WTC11 (cell line): ENCODE data around the gene MLF2. TPM values are rescaled to one million over a fixed set of nuclear protein-coding genes. Genes with fewer than 3 reads are reported as not detected.

Experiments
- ATAC-seq: fragments of 200-7000 bp; cut with Tn5 transposase; 2 replicates; pipeline ENCODE4 v1.10.0; 2021; ENCODE audit warnings: mild to moderate bottlenecking, moderate library complexity
- CTCF ChIA-PET: fragments of 300-600 bp; sonication (Branson Sonifier 250); formaldehyde crosslinking; loops from one replicate; lab custom pipeline; 2021; ENCODE audit warnings: antibody characterized with exemption; lab: Charles Lee
- POLR2A ChIA-PET: fragments of 350-600 bp; sonication (Branson Sonifier 250); formaldehyde crosslinking; loops from one replicate; lab custom pipeline; 2021; ENCODE audit warnings: antibody characterized with exemption; lab: Charles Lee
- DNase-seq: peaks from one replicate; pipeline ENCODE4 v3.0.0; 2021; ENCODE audit warnings: low spot score
- H3K27ac Mint-ChIP-seq: 2 replicates; pipeline ENCODE4 v1.8.0; 2021; ENCODE audit warnings: mixed read lengths
- H3K27me3 Mint-ChIP-seq: 2 replicates; pipeline ENCODE4 v1.8.0; 2021; ENCODE audit warnings: low read depth, mild to moderate bottlenecking, moderate library complexity, mixed read lengths
- H3K36me3 Mint-ChIP-seq: 2 replicates; pipeline ENCODE4 v1.8.0; 2021; ENCODE audit warnings: mixed read lengths
- H3K4me1 Mint-ChIP-seq: 2 replicates; pipeline ENCODE4 v1.8.0; 2022; ENCODE audit warnings: mixed read lengths
- H3K4me3 Mint-ChIP-seq: 2 replicates; pipeline ENCODE4 v1.8.0; 2021; ENCODE audit warnings: mild to moderate bottlenecking, moderate library complexity, mixed read lengths
- H3K9me3 Mint-ChIP-seq: 2 replicates; pipeline ENCODE4 v1.8.0; 2021; ENCODE audit warnings: mixed read lengths
- ATF1 ChIP-seq: sonication (generic); formaldehyde crosslinking; IDR thresholded peaks from 2 replicates; pipeline ENCODE4 v1.8.1; 2023; ENCODE audit warnings: mild to moderate bottlenecking, moderate library complexity, missing genetic modification reagents
- CREM ChIP-seq: sonication (generic); formaldehyde crosslinking; IDR thresholded peaks from 2 replicates; pipeline ENCODE4 v1.8.1; 2022; ENCODE audit warnings: mild to moderate bottlenecking, missing genetic modification reagents, moderate library complexity
- E2F4 ChIP-seq: sonication (generic); formaldehyde crosslinking; IDR thresholded peaks from 2 replicates; pipeline ENCODE4 v1.8.1; 2022; ENCODE audit warnings: low read depth, mild to moderate bottlenecking, moderate library complexity, missing genetic modification reagents, borderline replicate concordance
- EMX1 ChIP-seq: fragments of 250-450 bp; sonication (Bioruptor Pico); IDR thresholded peaks from 2 replicates; pipeline ENCODE4 v1.8.0; 2021; ENCODE audit warnings: mild to moderate bottlenecking
- FOXP1 ChIP-seq: sonication (generic); formaldehyde crosslinking; IDR thresholded peaks from 2 replicates; pipeline ENCODE4 v1.8.0; 2022; ENCODE audit warnings: missing genetic modification reagents, mild to moderate bottlenecking, moderate library complexity, borderline replicate concordance
- MXD4 ChIP-seq: fragments of 250-450 bp; sonication (Bioruptor Pico); IDR thresholded peaks from 2 replicates; pipeline ENCODE4 v1.8.0; 2021; ENCODE audit warnings: mild to moderate bottlenecking, moderate library complexity, borderline replicate concordance
- MYBL2 ChIP-seq: sonication (generic); formaldehyde crosslinking; IDR thresholded peaks from 2 replicates; pipeline ENCODE4 v1.8.1; 2023; ENCODE audit warnings: mild to moderate bottlenecking, moderate library complexity, missing genetic modification reagents
- NFATC4 ChIP-seq: fragments of 250-450 bp; sonication (Bioruptor Pico); IDR thresholded peaks from 2 replicates; pipeline ENCODE4 v1.9.0; 2021; ENCODE audit warnings: mild to moderate bottlenecking
- NR1H2 ChIP-seq: sonication (generic); formaldehyde crosslinking; IDR thresholded peaks from 2 replicates; pipeline ENCODE4 v1.9.0; 2021; ENCODE audit warnings: mild to moderate bottlenecking, moderate library complexity, missing genetic modification reagents
- PREB ChIP-seq: sonication (generic); formaldehyde crosslinking; IDR thresholded peaks from 2 replicates; pipeline ENCODE4 v1.8.1; 2022; ENCODE audit warnings: mild to moderate bottlenecking, missing genetic modification reagents, moderate library complexity, borderline replicate concordance
- TEAD1 ChIP-seq: sonication (generic); formaldehyde crosslinking; IDR thresholded peaks from 2 replicates; pipeline ENCODE4 v1.8.0; 2022; ENCODE audit warnings: mild to moderate bottlenecking, missing genetic modification reagents
- ZNF138 ChIP-seq: sonication (generic); formaldehyde crosslinking; conservative IDR thresholded peaks from 2 replicates; pipeline ENCODE4 v1.8.1; 2022; ENCODE audit warnings: mild to moderate bottlenecking, moderate library complexity, missing genetic modification reagents
- ZNF219 ChIP-seq: sonication (generic); formaldehyde crosslinking; IDR thresholded peaks from 2 replicates; pipeline ENCODE4 v1.8.0; 2023; ENCODE audit warnings: missing genetic modification reagents, mild to moderate bottlenecking, borderline replicate concordance
- ZNF232 ChIP-seq: sonication (generic); formaldehyde crosslinking; IDR thresholded peaks from 2 replicates; pipeline ENCODE4 v1.8.0; 2022; ENCODE audit warnings: mild to moderate bottlenecking, missing genetic modification reagents
- ZNF263 ChIP-seq: sonication (generic); formaldehyde crosslinking; IDR thresholded peaks from 2 replicates; pipeline ENCODE4 v1.8.1; 2022; ENCODE audit warnings: low read depth, mild to moderate bottlenecking, moderate library complexity, missing genetic modification reagents
- ZNF512 ChIP-seq: sonication (generic); formaldehyde crosslinking; IDR thresholded peaks from 2 replicates; pipeline ENCODE4 v1.8.1; 2022; ENCODE audit warnings: missing genetic modification reagents, borderline replicate concordance
- total RNA-seq: library from RNA; stranded (reverse); gene quantifications from 3 replicates; pipeline ENCODE4 v1.2.3, GENCODE V29; 2021
- TF ChIP-seq, protein P1 (sequence below): fragments of 250-450 bp; sonication (Bioruptor Pico); IDR thresholded peaks from 2 replicates; pipeline ENCODE4 v2.1.2; 2022; ENCODE audit warnings: mild to moderate bottlenecking, moderate library complexity
- TF ChIP-seq, protein P2 (sequence below): sonication (generic); formaldehyde crosslinking; IDR thresholded peaks from 2 replicates; pipeline ENCODE4 v1.8.0; 2022; ENCODE audit warnings: mild to moderate bottlenecking, missing genetic modification reagents
- TF ChIP-seq, protein P3 (sequence below): fragments of 250-450 bp; sonication (Bioruptor Pico); IDR thresholded peaks from 2 replicates; pipeline ENCODE4 v1.9.0; 2021; ENCODE audit warnings: mild to moderate bottlenecking
- TF ChIP-seq, protein P4 (sequence below): fragments of 250-450 bp; sonication (Bioruptor Pico); IDR thresholded peaks from 2 replicates; pipeline ENCODE4 v1.9.0; 2021; ENCODE audit warnings: mild to moderate bottlenecking
- TF ChIP-seq, protein P5 (sequence below): sonication (generic); formaldehyde crosslinking; IDR thresholded peaks from 2 replicates; pipeline ENCODE4 v1.8.1; 2022; ENCODE audit warnings: low read depth, missing genetic modification reagents, borderline replicate concordance

MLF2 gene
- total RNA-seq, 1 experiment from 2014 or later: 236 TPM

DNA sequence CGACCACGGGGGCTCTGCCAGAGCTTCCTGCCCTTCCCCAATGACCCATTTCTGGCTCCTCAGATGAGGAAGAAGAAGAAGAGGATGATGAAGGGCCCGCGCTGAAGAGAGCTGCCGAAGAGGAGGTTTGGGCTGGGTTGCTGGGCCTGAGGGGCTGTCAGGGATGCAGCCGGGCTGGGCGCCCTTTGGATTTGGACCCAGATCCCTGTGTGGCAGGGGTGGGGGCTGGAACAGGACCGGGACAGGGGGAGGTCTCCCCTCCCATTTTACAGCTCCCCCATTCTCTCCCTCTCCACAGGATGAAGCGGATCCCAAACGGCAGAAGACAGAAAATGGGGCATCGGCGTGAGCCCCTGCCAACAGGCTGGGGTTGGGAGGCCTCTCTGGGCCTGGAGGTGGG, 17.2 kb upstream of the MLF2 start:
- H3K4me1 Mint-ChIP-seq: peaks cover 66% of the 10 kb centered on the region
- ChIA-PET CTCF (interaction anchor here (8.0 to 10.5 kb wide), 2 partner anchors 15 to 59 kb away, joined by 110 to 234 read pairs; partner anchors contain the start of genes MLF2 and P3H3), POLR2A (interaction anchor here (5.4 kb wide), 1 partner anchor 16 kb away, joined by 84 read pairs; the partner anchor contains the start of gene MLF2)
- TF ChIP-seq, protein P1, sequence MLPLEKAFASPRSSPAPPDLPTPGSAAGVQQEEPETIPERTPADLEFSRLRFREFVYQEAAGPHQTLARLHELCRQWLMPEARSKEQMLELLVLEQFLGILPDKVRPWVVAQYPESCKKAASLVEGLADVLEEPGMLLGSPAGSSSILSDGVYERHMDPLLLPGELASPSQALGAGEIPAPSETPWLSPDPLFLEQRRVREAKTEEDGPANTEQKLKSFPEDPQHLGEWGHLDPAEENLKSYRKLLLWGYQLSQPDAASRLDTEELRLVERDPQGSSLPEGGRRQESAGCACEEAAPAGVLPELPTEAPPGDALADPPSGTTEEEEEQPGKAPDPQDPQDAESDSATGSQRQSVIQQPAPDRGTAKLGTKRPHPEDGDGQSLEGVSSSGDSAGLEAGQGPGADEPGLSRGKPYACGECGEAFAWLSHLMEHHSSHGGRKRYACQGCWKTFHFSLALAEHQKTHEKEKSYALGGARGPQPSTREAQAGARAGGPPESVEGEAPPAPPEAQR (CRISPR knock-in tag): no peak
- TF ChIP-seq, protein P2, sequence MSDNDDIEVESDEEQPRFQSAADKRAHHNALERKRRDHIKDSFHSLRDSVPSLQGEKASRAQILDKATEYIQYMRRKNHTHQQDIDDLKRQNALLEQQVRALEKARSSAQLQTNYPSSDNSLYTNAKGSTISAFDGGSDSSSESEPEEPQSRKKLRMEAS: no peak
- no peak for TF ChIP-seq ZNF232 (CRISPR knock-in tag)
- no peak for TF ChIP-seq ZNF138 (CRISPR knock-in tag)
- no peak for TF ChIP-seq CREM
- no peak for TF ChIP-seq ZNF219 (CRISPR knock-in tag)
- no peak for TF ChIP-seq ATF1 (CRISPR knock-in tag)
- TF ChIP-seq MXD4 (CRISPR knock-in tag): no peak
- no peak for TF ChIP-seq MYBL2 (CRISPR knock-in tag)
- TF ChIP-seq, protein P3, sequence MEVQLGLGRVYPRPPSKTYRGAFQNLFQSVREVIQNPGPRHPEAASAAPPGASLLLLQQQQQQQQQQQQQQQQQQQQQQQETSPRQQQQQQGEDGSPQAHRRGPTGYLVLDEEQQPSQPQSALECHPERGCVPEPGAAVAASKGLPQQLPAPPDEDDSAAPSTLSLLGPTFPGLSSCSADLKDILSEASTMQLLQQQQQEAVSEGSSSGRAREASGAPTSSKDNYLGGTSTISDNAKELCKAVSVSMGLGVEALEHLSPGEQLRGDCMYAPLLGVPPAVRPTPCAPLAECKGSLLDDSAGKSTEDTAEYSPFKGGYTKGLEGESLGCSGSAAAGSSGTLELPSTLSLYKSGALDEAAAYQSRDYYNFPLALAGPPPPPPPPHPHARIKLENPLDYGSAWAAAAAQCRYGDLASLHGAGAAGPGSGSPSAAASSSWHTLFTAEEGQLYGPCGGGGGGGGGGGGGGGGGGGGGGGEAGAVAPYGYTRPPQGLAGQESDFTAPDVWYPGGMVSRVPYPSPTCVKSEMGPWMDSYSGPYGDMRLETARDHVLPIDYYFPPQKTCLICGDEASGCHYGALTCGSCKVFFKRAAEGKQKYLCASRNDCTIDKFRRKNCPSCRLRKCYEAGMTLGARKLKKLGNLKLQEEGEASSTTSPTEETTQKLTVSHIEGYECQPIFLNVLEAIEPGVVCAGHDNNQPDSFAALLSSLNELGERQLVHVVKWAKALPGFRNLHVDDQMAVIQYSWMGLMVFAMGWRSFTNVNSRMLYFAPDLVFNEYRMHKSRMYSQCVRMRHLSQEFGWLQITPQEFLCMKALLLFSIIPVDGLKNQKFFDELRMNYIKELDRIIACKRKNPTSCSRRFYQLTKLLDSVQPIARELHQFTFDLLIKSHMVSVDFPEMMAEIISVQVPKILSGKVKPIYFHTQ: no peak
- H3K4me3 Mint-ChIP-seq: no peak overlapping the region
- H3K27ac Mint-ChIP-seq: no peak overlapping the region
- H3K36me3 Mint-ChIP-seq: peaks cover 13% of the 10 kb centered on the region
- H3K9me3 Mint-ChIP-seq: no peaks in the 10 kb centered on the region
- DNase-seq: no peak
- ATAC-seq: no peak
- peaks cover 33% of the 10 kb centered on the region for H3K27me3 Mint-ChIP-seq

DNA sequence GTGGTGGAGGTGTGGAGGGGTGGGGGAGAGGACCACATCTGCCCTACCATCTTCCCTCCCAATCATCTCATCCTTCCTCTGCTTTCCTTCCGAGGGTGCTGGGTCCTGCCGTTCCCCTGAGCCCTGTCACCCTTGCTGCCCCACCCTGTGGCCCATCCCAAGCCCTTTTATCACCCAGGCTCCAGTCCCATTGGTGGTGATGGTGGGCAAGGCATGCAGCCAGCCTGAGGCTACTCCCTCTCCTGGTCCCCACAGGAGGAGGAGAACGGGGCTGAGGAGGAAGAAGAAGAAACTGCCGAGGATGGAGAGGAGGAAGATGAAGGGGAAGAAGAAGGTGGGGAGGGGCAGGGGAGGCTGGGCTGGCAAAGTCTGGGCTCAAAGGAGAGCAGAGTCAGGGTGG, 16.7 kb upstream of the MLF2 start:
- no peak for DNase-seq
- no peaks in the 10 kb centered on the region for H3K9me3 Mint-ChIP-seq
- CTCF ChIA-PET: interaction anchor here (0.5 to 10.5 kb wide), 6 partner anchors 9 to 163 kb away, joined by 3 to 234 read pairs (median 28); partner anchors contain the start of genes MLF2 and P3H3
- H3K36me3 Mint-ChIP-seq: peaks cover 13% of the 10 kb centered on the region
- peaks cover 29% of the 10 kb centered on the region for H3K27me3 Mint-ChIP-seq
- H3K27ac Mint-ChIP-seq: no peak overlapping the region
- no peak overlapping the region for H3K4me3 Mint-ChIP-seq
- no peak for ATAC-seq
- POLR2A ChIA-PET: interaction anchor here (0.6 to 5.4 kb wide), 6 partner anchors 10 to 80 kb away, joined by 3 to 84 read pairs (median 4); partner anchors contain the start of genes GPR162, MLF2 and ZNF384
- H3K4me1 Mint-ChIP-seq: peaks cover 65% of the 10 kb centered on the region
- TF ChIP-seq FOXP1 (no peak), ZNF263 (CRISPR knock-in tag) (no peak), NFATC4 (CRISPR knock-in tag) (no peak), NR1H2 (no peak), EMX1 (CRISPR knock-in tag) (no peak), MYBL2 (CRISPR knock-in tag) (no peak), TEAD1 (CRISPR knock-in tag) (no peak), E2F4 (no peak), ZNF512 (CRISPR knock-in tag) (no peak), PREB (CRISPR knock-in tag) (no peak)
- TF ChIP-seq, protein P4, sequence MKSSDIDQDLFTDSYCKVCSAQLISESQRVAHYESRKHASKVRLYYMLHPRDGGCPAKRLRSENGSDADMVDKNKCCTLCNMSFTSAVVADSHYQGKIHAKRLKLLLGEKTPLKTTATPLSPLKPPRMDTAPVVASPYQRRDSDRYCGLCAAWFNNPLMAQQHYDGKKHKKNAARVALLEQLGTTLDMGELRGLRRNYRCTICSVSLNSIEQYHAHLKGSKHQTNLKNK (CRISPR knock-in tag): no peak
- TF ChIP-seq, protein P5, sequence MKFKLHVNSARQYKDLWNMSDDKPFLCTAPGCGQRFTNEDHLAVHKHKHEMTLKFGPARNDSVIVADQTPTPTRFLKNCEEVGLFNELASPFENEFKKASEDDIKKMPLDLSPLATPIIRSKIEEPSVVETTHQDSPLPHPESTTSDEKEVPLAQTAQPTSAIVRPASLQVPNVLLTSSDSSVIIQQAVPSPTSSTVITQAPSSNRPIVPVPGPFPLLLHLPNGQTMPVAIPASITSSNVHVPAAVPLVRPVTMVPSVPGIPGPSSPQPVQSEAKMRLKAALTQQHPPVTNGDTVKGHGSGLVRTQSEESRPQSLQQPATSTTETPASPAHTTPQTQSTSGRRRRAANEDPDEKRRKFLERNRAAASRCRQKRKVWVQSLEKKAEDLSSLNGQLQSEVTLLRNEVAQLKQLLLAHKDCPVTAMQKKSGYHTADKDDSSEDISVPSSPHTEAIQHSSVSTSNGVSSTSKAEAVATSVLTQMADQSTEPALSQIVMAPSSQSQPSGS (CRISPR knock-in tag): no peak
